HepG2 (cell line): ENCODE data around the gene STEAP1B. TPM values are rescaled to one million over a fixed set of nuclear protein-coding genes. Genes with fewer than 3 reads are reported as not detected.
A peak's percentile ranks its signal among the peaks of the same experiment; 100 is the strongest.

Source experiments
- DNMT3B ChIP-seq: conservative IDR thresholded peaks from 2 replicates; pipeline ENCODE4 v1.6.1; 2016; ENCODE audit warnings: missing biosample characterization, control low read depth
- KAT2B ChIP-seq: fragments of 150-350 bp; IDR thresholded peaks from 2 replicates; pipeline ENCODE4 v1.6.1; 2014; ENCODE audit warnings: low read depth, low read length, borderline replicate concordance
- RBM22 ChIP-seq: fragments of 200-400 bp; formaldehyde crosslinking; optimal IDR thresholded peaks from 2 replicates; pipeline ENCODE3; 2017; ENCODE audit warnings: mild to moderate bottlenecking, low read length, moderate library complexity
- SIX1 ChIP-seq: sonication (generic); formaldehyde crosslinking; IDR thresholded peaks from 2 replicates; pipeline ENCODE4 v1.4.0; 2020; ENCODE audit warnings: missing genetic modification reagents, borderline replicate concordance
- TRIM24 ChIP-seq: sonication (generic); formaldehyde crosslinking; IDR thresholded peaks from 2 replicates; pipeline ENCODE4 v1.8.0; 2022; ENCODE audit warnings: mild to moderate bottlenecking, missing genetic modification reagents
- ZNF264 ChIP-seq: sonication (generic); formaldehyde crosslinking; IDR thresholded peaks from 2 replicates; pipeline ENCODE4 v1.4.0; 2020; ENCODE audit warnings: missing genetic modification reagents
- ZNF33A ChIP-seq: sonication (generic); formaldehyde crosslinking; IDR thresholded peaks from 2 replicates; pipeline ENCODE4 v1.5.1; 2020; ENCODE audit warnings: missing genetic modification reagents, mild to moderate bottlenecking, moderate library complexity, borderline replicate concordance
- ZNF530 ChIP-seq: sonication (generic); formaldehyde crosslinking; IDR thresholded peaks from 2 replicates; pipeline ENCODE4 v1.5.0; 2020; ENCODE audit warnings: low read depth, mild to moderate bottlenecking, missing genetic modification reagents
- ZNF766 ChIP-seq: sonication (generic); formaldehyde crosslinking; IDR thresholded peaks from 2 replicates; pipeline ENCODE4 v1.5.0; 2020; ENCODE audit warnings: missing genetic modification reagents, borderline replicate concordance
- ZSCAN31 ChIP-seq: sonication (generic); formaldehyde crosslinking; IDR thresholded peaks from 2 replicates; pipeline ENCODE4 v1.5.0; 2020; ENCODE audit warnings: low read depth, mild to moderate bottlenecking, missing genetic modification reagents
- polyA plus RNA-seq, 8 experiments: library from polyadenylated mRNA; depleted of rRNA in 3 of 8; stranded (reverse) in 7 of 8; unstranded in 1 of 8; fragments of >200 nt; fragmentation: Illumina TruSeq in 4 of 8; extraction: Trizol in 4 of 8; gene quantifications; 2 replicates each; pipeline versions ENCODE4 v1.2.1 to v1.2.3, GENCODE V29; 2011 to 2016; ENCODE audit warnings: low read depth in 4 of 8, missing spikeins in 1 of 8, mixed read lengths in 1 of 8; ENCODE audit not compliant: insufficient read depth in 1 of 8
- total RNA-seq, 5 experiments: library from RNA; depleted of rRNA; stranded (reverse); fragments of >200 nt; fragmentation: Illumina TruSeq; extraction: Trizol; gene quantifications; 2 replicates each; pipeline ENCODE4 v1.2.3, GENCODE V29; 2016; ENCODE audit warnings: low read depth in 1 of 5
- TF ChIP-seq, protein P1 (sequence below): IDR thresholded peaks from 2 replicates; pipeline ENCODE4 v1.6.1; 2012; ENCODE audit warnings: inconsistent platforms
- TF ChIP-seq, protein P2 (sequence below): sonication (generic); formaldehyde crosslinking; IDR thresholded peaks from 2 replicates; pipeline ENCODE4 v1.8.0; 2022; ENCODE audit warnings: mild to moderate bottlenecking, missing genetic modification reagents, borderline replicate concordance
- TF ChIP-seq, protein P3 (sequence below): sonication (generic); formaldehyde crosslinking; IDR thresholded peaks from 2 replicates; pipeline ENCODE4 v1.5.1; 2020; ENCODE audit warnings: mild to moderate bottlenecking, missing genetic modification reagents
- TF ChIP-seq, protein P4 (sequence below): sonication (generic); formaldehyde crosslinking; IDR thresholded peaks from 2 replicates; pipeline ENCODE4 v1.5.0; 2020; ENCODE audit warnings: mild to moderate bottlenecking, missing genetic modification reagents, borderline replicate concordance
- TF ChIP-seq, protein P5 (sequence below): sonication (generic); formaldehyde crosslinking; IDR thresholded peaks from 2 replicates; pipeline ENCODE4 v1.8.0; 2022; ENCODE audit warnings: mild to moderate bottlenecking, missing genetic modification reagents, moderate library complexity

Gene STEAP1B
- total and polyA plus RNA-seq, 2 of the 13 experiments (the other 11 are each of a cell fraction or from before 2014, with no cell fraction given) = not detected

DNA sequence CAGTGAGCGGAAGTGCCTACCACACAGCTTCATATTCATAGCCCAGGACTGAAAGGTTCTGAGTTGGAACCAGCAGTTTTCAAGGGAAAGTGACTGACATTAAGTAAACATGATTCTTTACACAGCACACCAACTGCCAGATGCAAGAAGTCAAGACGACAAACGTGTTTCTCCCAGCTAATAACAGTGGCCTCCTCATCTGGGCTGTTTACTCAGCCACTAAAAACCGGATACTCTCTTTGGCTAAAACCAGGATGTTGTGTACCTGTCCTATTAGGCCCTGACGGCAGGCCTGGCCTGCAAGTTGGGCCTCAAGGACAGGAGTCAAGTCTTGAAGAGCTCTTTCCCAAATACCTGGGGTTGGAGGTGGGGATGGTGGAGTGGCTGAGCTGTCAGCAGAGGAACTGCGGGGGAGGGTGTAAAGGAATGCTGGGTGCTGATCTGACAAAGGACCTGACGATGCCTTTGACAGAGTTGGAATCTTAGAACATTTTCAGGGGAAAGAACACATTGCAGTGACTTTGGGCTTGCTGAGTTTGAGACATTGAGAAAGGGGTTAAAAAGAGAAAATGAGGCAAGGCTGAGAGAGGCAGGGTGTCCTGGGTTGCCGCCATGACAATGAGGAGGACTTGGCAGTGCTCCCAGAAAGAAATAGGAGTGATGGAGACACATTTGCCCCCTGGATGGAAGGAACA lies 57.7 kb downstream of the STEAP1B start (continued):
- TF ChIP-seq, protein P1, sequence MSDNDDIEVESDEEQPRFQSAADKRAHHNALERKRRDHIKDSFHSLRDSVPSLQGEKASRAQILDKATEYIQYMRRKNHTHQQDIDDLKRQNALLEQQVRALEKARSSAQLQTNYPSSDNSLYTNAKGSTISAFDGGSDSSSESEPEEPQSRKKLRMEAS = peak; percentile 81
- TF ChIP-seq DNMT3B (CRISPR knock-in tag) (no peak), ZSCAN31 (no peak), KAT2B (no peak), ZNF766 (CRISPR knock-in tag) (no peak), ZNF530 (CRISPR knock-in tag) (no peak), RBM22 (no peak), ZNF33A (CRISPR knock-in tag) (no peak; the same call in 1 of the 2 replicates), ZNF264 (CRISPR knock-in tag) (peak; percentile 92), SIX1 (peak; percentile 83; the same call in 1 of the 2 replicates), TRIM24 (peak; percentile 83)
- TF ChIP-seq, protein P2, sequence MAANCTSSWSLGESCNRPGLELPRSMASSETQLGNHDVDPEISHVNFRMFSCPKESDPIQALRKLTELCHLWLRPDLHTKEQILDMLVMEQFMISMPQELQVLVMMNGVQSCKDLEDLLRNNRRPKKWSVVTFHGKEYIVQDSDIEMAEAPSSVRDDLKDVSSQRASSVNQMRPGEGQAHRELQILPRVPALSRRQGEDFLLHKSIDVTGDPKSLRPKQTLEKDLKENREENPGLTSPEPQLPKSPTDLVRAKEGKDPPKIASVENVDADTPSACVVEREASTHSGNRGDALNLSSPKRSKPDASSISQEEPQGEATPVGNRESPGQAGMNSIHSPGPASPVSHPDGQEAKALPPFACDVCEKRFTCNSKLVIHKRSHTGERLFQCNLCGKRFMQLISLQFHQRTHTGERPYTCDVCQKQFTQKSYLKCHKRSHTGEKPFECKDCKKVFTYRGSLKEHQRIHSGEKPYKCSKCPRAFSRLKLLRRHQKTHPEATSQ (CRISPR knock-in tag) = no peak
- TF ChIP-seq, protein P3, sequence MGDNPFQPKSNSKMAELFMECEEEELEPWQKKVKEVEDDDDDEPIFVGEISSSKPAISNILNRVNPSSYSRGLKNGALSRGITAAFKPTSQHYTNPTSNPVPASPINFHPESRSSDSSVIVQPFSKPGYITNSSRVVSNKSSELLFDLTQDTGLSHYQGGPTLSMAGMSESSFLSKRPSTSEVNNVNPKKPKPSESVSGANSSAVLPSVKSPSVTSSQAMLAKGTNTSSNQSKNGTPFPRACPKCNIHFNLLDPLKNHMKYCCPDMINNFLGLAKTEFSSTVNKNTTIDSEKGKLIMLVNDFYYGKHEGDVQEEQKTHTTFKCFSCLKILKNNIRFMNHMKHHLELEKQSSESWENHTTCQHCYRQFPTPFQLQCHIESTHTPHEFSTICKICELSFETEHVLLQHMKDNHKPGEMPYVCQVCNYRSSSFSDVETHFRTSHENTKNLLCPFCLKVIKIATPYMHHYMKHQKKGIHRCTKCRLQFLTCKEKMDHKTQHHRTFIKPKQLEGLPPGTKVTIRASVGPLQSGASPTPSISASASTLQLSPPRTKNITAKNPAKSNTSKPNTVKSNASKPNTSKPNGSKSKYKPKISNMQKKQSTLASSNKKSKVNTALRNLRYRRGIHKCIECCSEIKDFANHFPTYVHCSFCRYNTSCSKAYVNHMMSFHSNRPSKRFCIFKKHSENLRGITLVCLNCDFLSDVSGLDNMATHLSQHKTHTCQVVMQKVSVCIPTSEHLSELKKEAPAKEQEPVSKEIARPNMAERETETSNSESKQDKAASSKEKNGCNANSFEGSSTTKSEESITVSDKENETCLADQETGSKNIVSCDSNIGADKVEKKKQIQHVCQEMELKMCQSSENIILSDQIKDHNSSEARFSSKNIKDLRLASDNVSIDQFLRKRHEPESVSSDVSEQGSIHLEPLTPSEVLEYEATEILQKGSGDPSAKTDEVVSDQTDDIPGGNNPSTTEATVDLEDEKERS (CRISPR knock-in tag) = no peak; the same call in 1 of the 2 replicates
- TF ChIP-seq, protein P4, sequence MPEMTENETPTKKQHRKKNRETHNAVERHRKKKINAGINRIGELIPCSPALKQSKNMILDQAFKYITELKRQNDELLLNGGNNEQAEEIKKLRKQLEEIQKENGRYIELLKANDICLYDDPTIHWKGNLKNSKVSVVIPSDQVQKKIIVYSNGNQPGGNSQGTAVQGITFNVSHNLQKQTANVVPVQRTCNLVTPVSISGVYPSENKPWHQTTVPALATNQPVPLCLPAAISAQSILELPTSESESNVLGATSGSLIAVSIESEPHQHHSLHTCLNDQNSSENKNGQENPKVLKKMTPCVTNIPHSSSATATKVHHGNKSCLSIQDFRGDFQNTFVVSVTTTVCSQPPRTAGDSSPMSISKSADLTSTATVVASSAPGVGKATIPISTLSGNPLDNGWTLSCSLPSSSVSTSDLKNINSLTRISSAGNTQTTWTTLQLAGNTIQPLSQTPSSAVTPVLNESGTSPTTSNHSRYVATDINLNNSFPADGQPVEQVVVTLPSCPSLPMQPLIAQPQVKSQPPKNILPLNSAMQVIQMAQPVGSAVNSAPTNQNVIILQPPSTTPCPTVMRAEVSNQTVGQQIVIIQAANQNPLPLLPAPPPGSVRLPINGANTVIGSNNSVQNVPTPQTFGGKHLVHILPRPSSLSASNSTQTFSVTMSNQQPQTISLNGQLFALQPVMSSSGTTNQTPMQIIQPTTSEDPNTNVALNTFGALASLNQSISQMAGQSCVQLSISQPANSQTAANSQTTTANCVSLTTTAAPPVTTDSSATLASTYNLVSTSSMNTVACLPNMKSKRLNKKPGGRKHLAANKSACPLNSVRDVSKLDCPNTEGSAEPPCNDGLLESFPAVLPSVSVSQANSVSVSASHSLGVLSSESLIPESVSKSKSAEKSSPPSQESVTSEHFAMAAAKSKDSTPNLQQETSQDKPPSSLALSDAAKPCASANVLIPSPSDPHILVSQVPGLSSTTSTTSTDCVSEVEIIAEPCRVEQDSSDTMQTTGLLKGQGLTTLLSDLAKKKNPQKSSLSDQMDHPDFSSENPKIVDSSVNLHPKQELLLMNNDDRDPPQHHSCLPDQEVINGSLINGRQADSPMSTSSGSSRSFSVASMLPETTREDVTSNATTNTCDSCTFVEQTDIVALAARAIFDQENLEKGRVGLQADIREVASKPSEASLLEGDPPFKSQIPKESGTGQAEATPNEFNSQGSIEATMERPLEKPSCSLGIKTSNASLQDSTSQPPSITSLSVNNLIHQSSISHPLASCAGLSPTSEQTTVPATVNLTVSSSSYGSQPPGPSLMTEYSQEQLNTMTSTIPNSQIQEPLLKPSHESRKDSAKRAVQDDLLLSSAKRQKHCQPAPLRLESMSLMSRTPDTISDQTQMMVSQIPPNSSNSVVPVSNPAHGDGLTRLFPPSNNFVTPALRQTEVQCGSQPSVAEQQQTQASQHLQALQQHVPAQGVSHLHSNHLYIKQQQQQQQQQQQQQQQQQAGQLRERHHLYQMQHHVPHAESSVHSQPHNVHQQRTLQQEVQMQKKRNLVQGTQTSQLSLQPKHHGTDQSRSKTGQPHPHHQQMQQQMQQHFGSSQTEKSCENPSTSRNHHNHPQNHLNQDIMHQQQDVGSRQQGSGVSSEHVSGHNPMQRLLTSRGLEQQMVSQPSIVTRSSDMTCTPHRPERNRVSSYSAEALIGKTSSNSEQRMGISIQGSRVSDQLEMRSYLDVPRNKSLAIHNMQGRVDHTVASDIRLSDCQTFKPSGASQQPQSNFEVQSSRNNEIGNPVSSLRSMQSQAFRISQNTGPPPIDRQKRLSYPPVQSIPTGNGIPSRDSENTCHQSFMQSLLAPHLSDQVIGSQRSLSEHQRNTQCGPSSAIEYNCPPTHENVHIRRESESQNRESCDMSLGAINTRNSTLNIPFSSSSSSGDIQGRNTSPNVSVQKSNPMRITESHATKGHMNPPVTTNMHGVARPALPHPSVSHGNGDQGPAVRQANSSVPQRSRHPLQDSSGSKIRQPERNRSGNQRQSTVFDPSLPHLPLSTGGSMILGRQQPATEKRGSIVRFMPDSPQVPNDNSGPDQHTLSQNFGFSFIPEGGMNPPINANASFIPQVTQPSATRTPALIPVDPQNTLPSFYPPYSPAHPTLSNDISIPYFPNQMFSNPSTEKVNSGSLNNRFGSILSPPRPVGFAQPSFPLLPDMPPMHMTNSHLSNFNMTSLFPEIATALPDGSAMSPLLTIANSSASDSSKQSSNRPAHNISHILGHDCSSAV (CRISPR knock-in tag) = no peak
- TF ChIP-seq, protein P5, sequence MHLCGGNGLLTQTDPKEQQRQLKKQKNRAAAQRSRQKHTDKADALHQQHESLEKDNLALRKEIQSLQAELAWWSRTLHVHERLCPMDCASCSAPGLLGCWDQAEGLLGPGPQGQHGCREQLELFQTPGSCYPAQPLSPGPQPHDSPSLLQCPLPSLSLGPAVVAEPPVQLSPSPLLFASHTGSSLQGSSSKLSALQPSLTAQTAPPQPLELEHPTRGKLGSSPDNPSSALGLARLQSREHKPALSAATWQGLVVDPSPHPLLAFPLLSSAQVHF (CRISPR knock-in tag) = no peak
